ENCODE measurements around the gene IGSF8.

GRCh38 chr1:160125746-160126145, 27.3 kb upstream of the IGSF8 start:
- TF ChIP-seq CTCF (IDR thresholded peaks at IDR 0.05; ENCODE audit: insufficient read depth, low read depth, low read length) (no peak), EZH2 (IDR thresholded peaks at IDR 0.05; ENCODE audit: insufficient read depth, low read length) (no peak)
